Hepatocyte (in vitro differentiated cells): ENCODE results near the gene HNRNPA2B1. TPM values are rescaled to one million over a fixed set of nuclear protein-coding genes. Genes with fewer than 3 reads are reported as not detected.
A peak's percentile ranks its signal among the peaks of the same experiment; 100 is the strongest.

Experiments
- DNase-seq: peaks from one replicate; pipeline ENCODE4 v3.0.0-alpha.2; 2016; ENCODE audit warnings: low spot score
- H2AFZ ChIP-seq: fragments of 200-600 bp; sonication (generic); 2 replicates; pipeline ENCODE4 v1.6.0; 2016; ENCODE audit warnings: antibody characterized with exemption, mild to moderate bottlenecking
- H3K27ac ChIP-seq: fragments of 200-600 bp; sonication (generic); 2 replicates; pipeline ENCODE4 v1.5.1; 2016; ENCODE audit warnings: mild to moderate bottlenecking
- H3K27me3 ChIP-seq: fragments of 200-600 bp; sonication (generic); 2 replicates; pipeline ENCODE4 v1.6.1; 2016
- H3K36me3 ChIP-seq: fragments of 200-600 bp; sonication (generic); replicated peaks from 2 replicates; pipeline ENCODE4 v1.5.1; 2016; ENCODE audit warnings: low read depth; ENCODE audit not compliant: insufficient read depth
- H3K4me1 ChIP-seq: fragments of 200-600 bp; sonication (generic); 2 replicates; pipeline ENCODE4 v1.5.1; 2016; ENCODE audit warnings: mild to moderate bottlenecking, moderate library complexity; ENCODE audit not compliant: insufficient read depth
- H3K4me2 ChIP-seq: fragments of 200-600 bp; sonication (generic); 2 replicates; pipeline ENCODE4 v1.6.0; 2016
- H3K4me3 ChIP-seq: fragments of 200-600 bp; sonication (generic); 2 replicates; pipeline ENCODE4 v1.5.1; 2016; ENCODE audit warnings: mild to moderate bottlenecking
- H3K79me2 ChIP-seq: fragments of 200-600 bp; sonication (generic); 2 replicates; pipeline ENCODE4 v1.6.0; 2017; ENCODE audit warnings: mild to moderate bottlenecking
- H3K9me2 ChIP-seq: fragments of 200-600 bp; sonication (generic); replicated peaks from 2 replicates; pipeline ENCODE4 v1.6.0; 2017; ENCODE audit warnings: mild to moderate bottlenecking; ENCODE audit not compliant: insufficient read depth
- H3K9me3 ChIP-seq: fragments of 200-600 bp; sonication (generic); 2 replicates; pipeline ENCODE4 v1.5.1; 2016; ENCODE audit warnings: low read depth, mild to moderate bottlenecking
- H4K20me1 ChIP-seq: fragments of 200-600 bp; sonication (generic); 2 replicates; pipeline ENCODE4 v1.6.0; 2016; ENCODE audit warnings: mild to moderate bottlenecking; ENCODE audit not compliant: insufficient read depth, poor library complexity, severe bottlenecking
- CTCF ChIP-seq: fragments of 200-600 bp; sonication (generic); IDR thresholded peaks from 2 replicates; pipeline ENCODE4 v1.5.1; 2016; ENCODE audit warnings: antibody characterized with exemption, mild to moderate bottlenecking; ENCODE audit not compliant: poor library complexity
- EZH2 ChIP-seq: fragments of 200-600 bp; sonication (generic); IDR thresholded peaks from 2 replicates; pipeline ENCODE4 v1.6.1; 2016; ENCODE audit warnings: antibody characterized with exemption, mild to moderate bottlenecking, borderline replicate concordance
- EZH2phosphoT487 ChIP-seq: fragments of 200-600 bp; sonication (generic); IDR thresholded peaks from one replicate; pipeline ENCODE4 v1.6.1; 2018; ENCODE audit warnings: antibody characterized with exemption, mild to moderate bottlenecking, low read depth, moderate library complexity; ENCODE audit not compliant: unreplicated experiment, severe bottlenecking
- WGBS: methylation state at CpG from one replicate; pipeline ENCODE4 v1.1.6; 2016; ENCODE audit warnings: low lambda C conversion rate; ENCODE audit errors: missing lambda C conversion rate; 5-methylcytosine and 5-hydroxymethylcytosine counted together
- polyA plus RNA-seq: library from polyadenylated mRNA; unstranded; fragments of >200 nt; fragmentation: Nextera tagmentation; extraction: Ambion mirVana; gene quantifications from 2 replicates; pipeline ENCODE4 v1.2.1, GENCODE V29; 2016
- total RNA-seq: library from RNA; depleted of rRNA; stranded (reverse); fragments of >200 nt; gene quantifications from 2 replicates; pipeline ENCODE4 v1.2.3, GENCODE V29; 2014

HNRNPA2B1 gene
- total and polyA plus RNA-seq, 2 experiments from 2014 or later, result 193 to 553 TPM

GRCh38 chr7:26203016-26203415 lies 2.5 kb upstream of the HNRNPA2B1 start:
- H3K4me2 ChIP-seq, result peak overlapping the region; percentile 78
- 2% methylated on average over 2 of the region's 2 CpGs for WGBS
- H3K27ac ChIP-seq, result no peak overlapping the region
- no peak overlapping the region for H2AFZ ChIP-seq
- peaks cover 10% of the 10 kb centered on the region for H3K36me3 ChIP-seq
- H3K9me3 ChIP-seq, result no peaks in the 10 kb centered on the region
- peaks cover 89% of the 10 kb centered on the region for H3K79me2 ChIP-seq
- TF ChIP-seq EZH2phosphoT487 (no peak), CTCF (no peak), EZH2 (no peak)
- peaks cover 22% of the 10 kb centered on the region for H3K4me1 ChIP-seq
- no peaks in the 10 kb centered on the region for H3K9me2 ChIP-seq
- peak overlapping the region; percentile 86 for H3K4me3 ChIP-seq
- H3K27me3 ChIP-seq, result no peaks in the 10 kb centered on the region
- no peak for DNase-seq
- peaks cover 65% of the 10 kb centered on the region for H4K20me1 ChIP-seq

GRCh38 chr7:26202019-26202990 lies 1.8 kb upstream of the HNRNPA2B1 start:
- DNase-seq, result peak; percentile 79
- Histone ChIP-seq H3K79me2 (peaks cover 89% of the 10 kb centered on the region), H3K27ac (peak overlapping the region; percentile 98), H4K20me1 (peaks cover 72% of the 10 kb centered on the region), H3K27me3 (no peaks in the 10 kb centered on the region), H3K4me2 (peak overlapping the region; percentile 78), H3K36me3 (peaks cover 10% of the 10 kb centered on the region), H3K9me2 (no peaks in the 10 kb centered on the region), H3K4me1 (peaks cover 23% of the 10 kb centered on the region), H2AFZ (peak overlapping the region; percentile 81), H3K4me3 (peak overlapping the region; percentile 86), H3K9me3 (no peaks in the 10 kb centered on the region)
- TF ChIP-seq EZH2phosphoT487 (no peak), EZH2 (no peak), CTCF (no peak)
- WGBS, result under 1% methylated on average over 52 of the region's 68 CpGs

- Histone ChIP-seq H3K79me2 (peaks cover 89% of the 10 kb centered on the region), H3K4me1 (peaks cover 32% of the 10 kb centered on the region), H3K36me3 (peaks cover 4% of the 10 kb centered on the region), H3K4me2 (peak within 1 kb of the TSS; percentile 78), H3K27me3 (no peaks in the 10 kb centered on the region), H3K9me2 (no peaks in the 10 kb centered on the region), H3K4me3 (peak within 1 kb of the TSS; percentile 86), H4K20me1 (peaks cover 73% of the 10 kb centered on the region), H3K9me3 (no peaks in the 10 kb centered on the region), H2AFZ (peak within 1 kb of the TSS; percentile 81), H3K27ac (peak within 1 kb of the TSS; percentile 99)
- no peak for TF ChIP-seq EZH2
- TF ChIP-seq EZH2phosphoT487, result no peak
- TF ChIP-seq CTCF, result no peak
- peak; percentile 94 for DNase-seq
- WGBS, result 5% methylated on average over 37 of the region's 86 CpGs
These were observed 887 bp upstream of the HNRNPA2B1 start, which contains the start of gene CBX3 for GRCh38 chr7:26201247-26202018. TSS of gene CBX3 (plus strand) at chr7:26201745. CDS start at chr7:26202999, 1,254 bp downstream.
